ENCODE measurements around the gene RFXANK.

RFXANK gene

GRCh38 chr19:19230999-19231398 is 38.9 kb downstream of the RFXANK start:
- H3K9me3 Mint-ChIP-seq, result no peaks in the 10 kb centered on the region
- no peaks in the 10 kb centered on the region for H3K36me3 Mint-ChIP-seq
- H3K4me3 Mint-ChIP-seq, result no peak overlapping the region
- no peak overlapping the region for H3K27ac Mint-ChIP-seq
- H3K4me1 Mint-ChIP-seq, result no peaks in the 10 kb centered on the region
- peaks cover 5% of the 10 kb centered on the region for H3K27me3 Mint-ChIP-seq

GRCh38 chr19:19232261-19232721 is 40.2 kb downstream of the RFXANK start:
- H3K4me1 Mint-ChIP-seq, result no peaks in the 10 kb centered on the region

GRCh38 chr19:19234220-19234816 is 42.3 kb downstream of the RFXANK start:
- Mint-ChIP-seq H3K4me1 (no peaks in the 10 kb centered on the region), H3K36me3 (no peaks in the 10 kb centered on the region), H3K4me3 (no peak overlapping the region), H3K27ac (no peak overlapping the region), H3K9me3 (no peaks in the 10 kb centered on the region), H3K27me3 (peaks cover 7% of the 10 kb centered on the region)

More at GRCh38 chr19:19232261-19232721, 40.2 kb downstream of the RFXANK start:
- no peak overlapping the region for H3K27ac Mint-ChIP-seq
- no peaks in the 10 kb centered on the region for H3K36me3 Mint-ChIP-seq
- H3K27me3 Mint-ChIP-seq, result peaks cover 2% of the 10 kb centered on the region
- no peak overlapping the region for H3K4me3 Mint-ChIP-seq
- no peaks in the 10 kb centered on the region for H3K9me3 Mint-ChIP-seq

DNA sequence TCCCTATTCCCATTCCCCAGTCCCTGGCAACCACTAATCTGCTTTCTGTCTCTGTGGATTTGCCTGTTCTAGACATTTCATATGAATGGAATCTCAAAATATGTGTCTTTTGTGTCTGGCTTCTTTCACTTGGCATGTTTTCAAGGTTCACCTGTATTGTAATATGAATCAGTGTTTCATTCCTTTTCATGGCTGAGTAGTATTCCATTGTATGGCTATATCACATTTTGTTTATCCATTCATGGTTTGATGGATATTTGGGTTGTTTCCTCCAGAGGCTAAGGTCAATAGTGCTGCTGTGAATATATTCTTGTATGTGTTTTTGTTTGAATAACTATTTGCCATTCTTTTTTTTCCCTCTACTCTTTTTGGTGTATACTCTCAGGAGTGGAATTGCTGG is 44.1 kb downstream of the RFXANK start:
- no peaks in the 10 kb centered on the region for H3K4me1 Mint-ChIP-seq
- H3K36me3 Mint-ChIP-seq, result no peaks in the 10 kb centered on the region
- no peak overlapping the region for H3K4me3 Mint-ChIP-seq
- H3K9me3 Mint-ChIP-seq, result no peaks in the 10 kb centered on the region
- peaks cover 11% of the 10 kb centered on the region for H3K27me3 Mint-ChIP-seq
- no peak overlapping the region for H3K27ac Mint-ChIP-seq

- Mint-ChIP-seq H3K27ac (no peak overlapping the region), H3K27me3 (peaks cover 11% of the 10 kb centered on the region), H3K36me3 (no peaks in the 10 kb centered on the region), H3K4me3 (no peak overlapping the region), H3K9me3 (no peaks in the 10 kb centered on the region), H3K4me1 (no peaks in the 10 kb centered on the region)
Observed at GRCh38 chr19:19238126-19238894, 46.3 kb downstream of the RFXANK start.

- H3K4me1 Mint-ChIP-seq, result no peaks in the 10 kb centered on the region
- no peak overlapping the region for H3K27ac Mint-ChIP-seq
- H3K4me3 Mint-ChIP-seq, result no peak overlapping the region
- no peaks in the 10 kb centered on the region for H3K36me3 Mint-ChIP-seq
- H3K9me3 Mint-ChIP-seq, result no peaks in the 10 kb centered on the region
- H3K27me3 Mint-ChIP-seq, result peaks cover 11% of the 10 kb centered on the region
Observed at GRCh38 chr19:19239675-19240074, 47.6 kb downstream of the RFXANK start.

- Mint-ChIP-seq H3K9me3 (no peaks in the 10 kb centered on the region), H3K4me3 (no peak overlapping the region), H3K27me3 (peaks cover 11% of the 10 kb centered on the region), H3K36me3 (no peaks in the 10 kb centered on the region), H3K27ac (no peak overlapping the region), H3K4me1 (no peaks in the 10 kb centered on the region)
Observed at GRCh38 chr19:19240476-19240875, 48.4 kb downstream of the RFXANK start.

GRCh38 chr19:19250196-19250801 is 58.2 kb downstream of the RFXANK start:
- H3K4me3 Mint-ChIP-seq, result no peak overlapping the region
- H3K27me3 Mint-ChIP-seq, result peaks cover 14% of the 10 kb centered on the region
- H3K36me3 Mint-ChIP-seq, result no peaks in the 10 kb centered on the region
- H3K27ac Mint-ChIP-seq, result no peak overlapping the region
- no peaks in the 10 kb centered on the region for H3K4me1 Mint-ChIP-seq
- no peaks in the 10 kb centered on the region for H3K9me3 Mint-ChIP-seq
